K562 (cell line): ENCODE data around the gene KLK5. TPM values are rescaled to one million over a fixed set of nuclear protein-coding genes. Genes with fewer than 3 reads are reported as not detected.
A peak's percentile ranks its signal among the peaks of the same experiment; 100 is the strongest.

Experiments
- ATF1 ChIP-seq, 2 experiments: fragments of 450-650 bp in 1 of 2; IDR thresholded peaks; 2 replicates each; pipeline ENCODE4 v1.6.1; 2016; ENCODE audit warnings: missing compliant biosample characterization in 1 of 2, missing genetic modification characterization in 1 of 2
- CBX1 ChIP-seq: sonication (generic); IDR thresholded peaks from 2 replicates; pipeline ENCODE4 v1.6.1; 2016; ENCODE audit warnings: antibody characterized with exemption, low read depth, mild to moderate bottlenecking
- CTCF ChIP-seq, 3 experiments: IDR thresholded peaks in 2 of 3; conservative IDR thresholded peaks in 1 of 3; 2 replicates each; pipeline ENCODE4 v1.5.1; 2011 to 2012; ENCODE audit warnings: low read length in 3 of 3, mild to moderate bottlenecking in 3 of 3, control low read depth in 2 of 3, improper control_type of control experiment in 1 of 3, inconsistent platforms in 1 of 3, low read depth in 1 of 3, mixed read lengths in 1 of 3, moderate library complexity in 1 of 3; ENCODE audit not compliant: insufficient read depth in 2 of 3
- CTCFL ChIP-seq: IDR thresholded peaks from 2 replicates; pipeline ENCODE4 v1.6.1; 2011; ENCODE audit warnings: borderline replicate concordance, low read depth, mild to moderate bottlenecking, moderate library complexity, low read length; ENCODE audit not compliant: insufficient read depth, poor library complexity, severe bottlenecking
- ETS2 ChIP-seq: IDR thresholded peaks from 2 replicates; pipeline ENCODE4 v1.6.1; 2016; ENCODE audit warnings: borderline replicate concordance, missing genetic modification characterization, mild to moderate bottlenecking, moderate library complexity, missing compliant biosample characterization; ENCODE audit not compliant: poor library complexity, severe bottlenecking
- MAFF ChIP-seq: IDR thresholded peaks from 2 replicates; pipeline ENCODE4 v1.6.1; 2012; ENCODE audit warnings: low read length, improper control_type of control experiment
- NR2F6 ChIP-seq: fragments of 450-650 bp; formaldehyde crosslinking; IDR thresholded peaks from 2 replicates; pipeline ENCODE4 v1.4.0; 2020; ENCODE audit warnings: mild to moderate bottlenecking
- SMC3 ChIP-seq: conservative IDR thresholded peaks from 2 replicates; pipeline ENCODE4 v1.6.1; 2011; ENCODE audit warnings: low read depth, low read length, improper control_type of control experiment; ENCODE audit not compliant: insufficient read depth
- polyA plus RNA-seq, 8 experiments: library from polyadenylated mRNA; depleted of rRNA in 4 of 8; stranded (reverse) in 5 of 8; unstranded in 3 of 8; fragments of >200 nt; fragmentation: Nextera tagmentation in 2 of 8; fragmentation: Illumina TruSeq in 1 of 8; extraction: Ambion mirVana in 2 of 8; extraction: Trizol in 1 of 8; gene quantifications; 2 replicates each; pipeline versions ENCODE4 v1.2.1 to v1.2.3, GENCODE V29; 2011 to 2014; ENCODE audit warnings: inconsistent platforms in 1 of 8, missing spikeins in 1 of 8
- total RNA-seq, 7 experiments: library from RNA; depleted of rRNA in 6 of 7; stranded (reverse); fragments of >200 nt in 6 of 7; fragmentation: Illumina TruSeq in 2 of 7; extraction: Trizol in 2 of 7; gene quantifications; 2 replicates each; pipeline versions ENCODE4 v1.2.1 to v1.2.3, GENCODE V29; 2011 to 2021; ENCODE audit warnings: low replicate concordance in 1 of 7
- TF ChIP-seq, protein P1 (sequence below): fragments of 450-650 bp; formaldehyde crosslinking; IDR thresholded peaks from 2 replicates; pipeline ENCODE4 v1.4.0; 2020; ENCODE audit warnings: mild to moderate bottlenecking, mixed read lengths

KLK5 gene
- total and polyA plus RNA-seq, 9 of the 15 experiments (the other 6 are each of a cell fraction or from before 2014, with no cell fraction given) = not detected

DNA sequence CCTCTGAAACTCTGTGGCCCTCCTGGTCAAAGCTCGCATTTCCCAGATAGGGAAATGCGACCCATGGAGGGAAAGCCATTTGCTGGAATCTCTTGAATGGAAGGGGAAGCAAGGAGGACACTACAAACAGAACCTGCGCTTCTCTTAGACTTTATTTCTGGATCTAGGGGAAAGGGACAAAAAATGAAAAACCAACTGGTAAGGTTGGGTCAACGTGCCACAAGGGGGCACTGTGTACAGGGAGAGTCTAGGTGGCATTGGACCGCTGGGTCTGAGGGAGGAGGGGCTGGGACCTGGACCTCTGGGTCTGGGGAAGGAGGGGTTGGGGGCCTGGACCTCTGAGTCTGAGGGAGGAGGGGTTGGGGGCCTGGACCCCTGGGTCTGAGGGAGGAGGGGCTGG lies 46.6 kb downstream of the KLK5 start (continued):
- TF ChIP-seq CTCF (IDR thresholded peaks at IDR 0.05 in 2 of 3, conservative IDR thresholded peaks at IDR 0.05 in 1 of 3; ENCODE audit: insufficient read depth in 2 of 3, low read depth in 1 of 3, low read length in 3 of 3) (peak; percentile 67 to 68 (median 67)), ATF1 (CRISPR knock-in tag; IDR thresholded peaks at IDR 0.05) (no peak), ATF1 (tag; IDR thresholded peaks at IDR 0.05) (no peak), CTCFL (peak; percentile 69), CBX1 (no peak), NR2F6 (CRISPR knock-in tag) (no peak), SMC3 (peak; percentile 38; the same call in 1 of the 2 replicates), ETS2 (tag) (no peak), MAFF (no peak)
- TF ChIP-seq, protein P1, sequence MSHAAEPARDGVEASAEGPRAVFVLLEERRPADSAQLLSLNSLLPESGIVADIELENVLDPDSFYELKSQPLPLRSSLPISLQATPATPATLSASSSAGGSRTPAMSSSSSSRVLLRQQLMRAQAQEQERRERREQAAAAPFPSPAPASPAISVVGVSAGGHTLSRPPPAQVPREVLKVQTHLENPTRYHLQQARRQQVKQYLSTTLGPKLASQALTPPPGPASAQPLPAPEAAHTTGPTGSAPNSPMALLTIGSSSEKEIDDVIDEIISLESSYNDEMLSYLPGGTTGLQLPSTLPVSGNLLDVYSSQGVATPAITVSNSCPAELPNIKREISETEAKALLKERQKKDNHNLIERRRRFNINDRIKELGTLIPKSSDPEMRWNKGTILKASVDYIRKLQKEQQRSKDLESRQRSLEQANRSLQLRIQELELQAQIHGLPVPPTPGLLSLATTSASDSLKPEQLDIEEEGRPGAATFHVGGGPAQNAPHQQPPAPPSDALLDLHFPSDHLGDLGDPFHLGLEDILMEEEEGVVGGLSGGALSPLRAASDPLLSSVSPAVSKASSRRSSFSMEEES = no peak
